Activated T-helper 17 cell treated with anti-CD3 and anti-CD28 coated beads, Interleukin-2, amount 50 U/mL, for 72 hours (primary cell): ENCODE measurements around the gene PPP2R2B. TPM values are rescaled to one million over a fixed set of nuclear protein-coding genes. Genes with fewer than 3 reads are reported as not detected.

Source experiments
- ATAC-seq: fragments of 150-1000 bp; cut with Tn5 transposase; replicated peaks from 2 replicates; pipeline ENCODE4 v1.10.0; 2021; ENCODE audit warnings: mild to moderate bottlenecking, moderate library complexity
- H3K27ac Mint-ChIP-seq: one replicate; pipeline ENCODE4 v1.8.0; 2022; ENCODE audit warnings: mixed read lengths
- H3K27me3 Mint-ChIP-seq: one replicate; pipeline ENCODE4 v1.8.0; 2022; ENCODE audit warnings: mixed read lengths
- H3K36me3 Mint-ChIP-seq: one replicate; pipeline ENCODE4 v1.8.0; 2022; ENCODE audit warnings: low read depth, mild to moderate bottlenecking, mixed read lengths
- H3K4me1 Mint-ChIP-seq: one replicate; pipeline ENCODE4 v1.8.0; 2022; ENCODE audit warnings: mixed read lengths
- H3K4me3 Mint-ChIP-seq: one replicate; pipeline ENCODE4 v1.8.0; 2022; ENCODE audit warnings: mild to moderate bottlenecking, mixed read lengths
- H3K9me3 Mint-ChIP-seq: one replicate; pipeline ENCODE4 v1.8.0; 2022; ENCODE audit warnings: mixed read lengths
- total RNA-seq, 2 donors: library from RNA; stranded (reverse); gene quantifications; one replicate each; pipeline ENCODE4 v1.2.3, GENCODE V29; 2022

PPP2R2B gene
- total RNA-seq, result 1 to 10 TPM; 1.0 to 2.2 TPM

- H3K36me3 Mint-ChIP-seq, result no peaks in the 10 kb centered on the region
- no peak within 1 kb of the TSS for H3K27ac Mint-ChIP-seq
- no peaks in the 10 kb centered on the region for H3K9me3 Mint-ChIP-seq
- H3K27me3 Mint-ChIP-seq, result peaks cover 3% of the 10 kb centered on the region
- peak; percentile 85 for ATAC-seq
- peaks cover 5% of the 10 kb centered on the region for H3K4me1 Mint-ChIP-seq
- H3K4me3 Mint-ChIP-seq, result peak within 1 kb of the TSS; percentile 79
Observed at GRCh38 chr5:146878476-146879172, at the start of gene PPP2R2B. Gene PPP2R2B, minus strand, starts transcription at chr5:146878757.

DNA sequence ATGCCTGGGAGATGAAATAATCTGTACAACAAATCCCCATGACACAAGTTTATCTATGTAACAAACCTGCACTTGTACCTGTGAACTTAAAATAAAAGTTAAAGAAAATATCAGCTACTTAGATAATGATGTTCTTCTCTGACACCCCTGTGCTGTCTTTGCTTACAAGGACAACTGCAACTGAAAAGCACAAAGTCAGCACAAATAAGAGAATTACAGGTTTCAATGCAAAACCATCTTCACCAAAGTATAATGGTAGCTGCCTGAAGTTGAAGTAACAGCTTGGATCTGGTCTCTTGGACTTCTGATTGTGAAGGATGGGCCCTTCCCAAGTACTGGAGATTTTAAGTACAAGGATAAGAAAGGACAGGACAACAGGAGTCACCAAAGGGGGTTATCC is 45.6 kb upstream of the PPP2R2B start:
- Mint-ChIP-seq H3K4me3 (no peak overlapping the region), H3K36me3 (no peaks in the 10 kb centered on the region), H3K27me3 (no peaks in the 10 kb centered on the region), H3K4me1 (no peaks in the 10 kb centered on the region), H3K9me3 (no peaks in the 10 kb centered on the region), H3K27ac (no peak overlapping the region)
- ATAC-seq, result no peak

GRCh38 chr5:146921225-146921624 is 42.7 kb upstream of the PPP2R2B start:
- Mint-ChIP-seq H3K36me3 (no peaks in the 10 kb centered on the region), H3K27ac (no peak overlapping the region), H3K27me3 (no peaks in the 10 kb centered on the region), H3K9me3 (no peaks in the 10 kb centered on the region), H3K4me3 (no peak overlapping the region), H3K4me1 (no peaks in the 10 kb centered on the region)
- no peak for ATAC-seq

DNA sequence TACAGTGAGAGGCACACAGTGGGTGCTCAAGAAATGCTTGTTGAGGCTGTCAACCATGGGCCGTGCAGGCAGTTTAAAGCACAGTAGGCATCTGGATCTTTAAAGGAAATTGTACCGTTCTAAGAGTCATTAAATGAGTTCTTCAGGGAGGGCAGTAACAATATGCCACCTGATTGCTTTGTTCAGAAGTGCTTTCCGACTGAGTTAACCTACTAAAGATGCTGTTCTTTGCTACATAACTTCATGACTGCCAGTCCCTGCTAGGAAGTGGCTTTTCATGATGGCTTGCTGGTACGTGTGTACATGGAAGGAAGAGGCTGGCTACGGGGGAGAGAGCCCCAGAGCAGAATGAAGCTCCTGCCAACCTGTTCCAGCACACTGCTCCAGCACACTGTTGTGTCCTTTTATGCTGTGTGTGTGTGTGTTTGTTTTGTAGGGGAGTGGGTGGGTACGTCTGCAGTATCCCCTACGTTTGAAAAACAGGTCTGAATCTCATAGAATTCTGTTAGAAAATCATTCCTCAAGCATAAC is 41.9 kb upstream of the PPP2R2B start:
- Mint-ChIP-seq H3K27me3 (no peaks in the 10 kb centered on the region), H3K9me3 (no peaks in the 10 kb centered on the region), H3K27ac (no peak overlapping the region), H3K4me1 (peaks cover 5% of the 10 kb centered on the region), H3K4me3 (no peak overlapping the region), H3K36me3 (no peaks in the 10 kb centered on the region)
- no peak for ATAC-seq

GRCh38 chr5:146919304-146919703 is 40.7 kb upstream of the PPP2R2B start:
- Mint-ChIP-seq H3K27me3 (no peaks in the 10 kb centered on the region), H3K36me3 (no peaks in the 10 kb centered on the region), H3K4me1 (peaks cover 5% of the 10 kb centered on the region), H3K9me3 (no peaks in the 10 kb centered on the region), H3K27ac (no peak overlapping the region), H3K4me3 (no peak overlapping the region)
- ATAC-seq, result no peak

DNA sequence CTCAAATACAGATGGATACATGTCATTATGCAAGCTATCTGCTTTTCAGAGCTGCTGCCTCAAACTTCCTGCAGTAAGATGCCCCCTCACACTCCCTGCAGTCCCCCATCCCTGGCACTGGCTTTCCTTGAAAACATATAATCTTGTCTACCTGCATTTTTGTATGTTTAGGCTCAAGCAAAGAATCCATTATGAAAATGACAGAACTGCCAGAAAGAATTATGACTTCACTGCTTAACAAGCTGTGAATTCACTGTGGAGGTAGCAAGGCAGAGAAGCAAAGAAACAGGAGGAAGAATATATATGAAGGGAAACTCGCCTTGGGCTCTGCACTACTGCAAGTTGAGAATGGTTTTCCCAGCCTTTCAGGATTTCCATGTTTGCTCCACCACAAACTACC is 39.4 kb upstream of the PPP2R2B start:
- Mint-ChIP-seq H3K9me3 (no peaks in the 10 kb centered on the region), H3K27ac (no peak overlapping the region), H3K27me3 (no peaks in the 10 kb centered on the region)

DNA sequence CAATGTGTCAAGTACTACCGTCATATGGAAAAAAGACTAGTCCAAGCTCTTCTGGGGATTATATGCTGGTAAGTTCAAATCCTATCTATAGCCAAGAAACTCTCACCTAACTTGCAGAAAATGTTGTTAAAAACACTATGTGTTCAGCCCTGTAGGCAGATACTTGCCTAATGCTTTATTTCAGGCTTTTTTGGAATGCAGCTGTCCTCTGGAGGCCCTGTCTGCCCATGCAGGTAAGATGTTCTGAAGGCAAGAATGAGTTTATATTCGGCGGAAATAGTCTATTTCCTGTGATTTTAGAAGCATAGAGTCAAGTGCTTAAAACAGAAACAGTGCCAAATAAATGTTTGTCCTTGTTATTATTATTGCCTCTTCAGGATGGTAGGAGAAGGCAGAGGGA is 34.3 kb upstream of the PPP2R2B start:
- H3K36me3 Mint-ChIP-seq, result no peaks in the 10 kb centered on the region
- H3K9me3 Mint-ChIP-seq, result no peaks in the 10 kb centered on the region
- no peak overlapping the region for H3K27ac Mint-ChIP-seq
- no peaks in the 10 kb centered on the region for H3K27me3 Mint-ChIP-seq
- no peak overlapping the region for H3K4me3 Mint-ChIP-seq
- ATAC-seq, result no peak
- peaks cover 5% of the 10 kb centered on the region for H3K4me1 Mint-ChIP-seq

More for the DNA sequence above, 39.4 kb upstream of the PPP2R2B start:
- Mint-ChIP-seq H3K4me1 (peaks cover 5% of the 10 kb centered on the region), H3K4me3 (no peak overlapping the region), H3K36me3 (no peaks in the 10 kb centered on the region)
- no peak for ATAC-seq

GRCh38 chr5:146910239-146910638 is 31.7 kb upstream of the PPP2R2B start:
- Mint-ChIP-seq H3K36me3 (no peaks in the 10 kb centered on the region), H3K4me3 (no peak overlapping the region), H3K27me3 (no peaks in the 10 kb centered on the region), H3K27ac (no peak overlapping the region), H3K9me3 (no peaks in the 10 kb centered on the region), H3K4me1 (no peaks in the 10 kb centered on the region)
- ATAC-seq, result no peak

DNA sequence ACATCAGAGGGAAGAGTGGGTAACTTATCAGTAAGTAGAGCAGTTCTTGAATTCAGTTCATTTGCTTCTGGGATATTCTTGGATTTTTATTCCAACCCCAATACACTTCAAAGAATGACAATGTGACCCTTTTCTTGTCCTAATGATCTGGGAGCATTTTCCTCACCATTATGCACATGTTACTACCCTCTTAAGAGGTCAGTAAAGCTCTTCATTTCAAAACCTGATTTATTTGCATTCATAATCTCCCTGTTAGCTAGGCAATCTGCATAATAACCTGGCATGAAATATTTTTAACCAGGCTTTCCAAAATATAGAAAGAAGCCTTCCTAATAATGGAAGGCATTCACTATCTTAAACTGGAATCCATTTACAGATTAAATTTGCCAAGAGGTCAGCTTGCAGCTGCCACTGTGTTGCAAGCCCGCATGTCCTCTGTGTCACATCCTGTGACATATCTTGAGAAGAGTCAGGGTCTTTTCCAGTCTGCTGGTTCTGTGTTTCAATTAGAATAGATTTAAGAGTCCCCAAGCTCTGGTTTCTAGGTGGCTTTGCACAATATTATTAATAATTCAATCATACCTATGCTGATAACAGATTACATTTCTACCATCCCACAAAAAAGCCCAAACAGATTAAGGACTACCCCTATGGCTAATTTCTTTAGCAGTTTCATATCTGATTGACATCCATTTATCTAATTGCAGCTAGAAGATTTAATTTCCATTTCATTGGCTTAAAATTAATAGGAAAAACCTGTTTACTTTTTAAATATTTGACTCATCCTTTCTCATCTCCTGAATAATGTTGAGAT is 30.9 kb upstream of the PPP2R2B start:
- Mint-ChIP-seq H3K27ac (no peak overlapping the region), H3K27me3 (no peaks in the 10 kb centered on the region), H3K9me3 (no peaks in the 10 kb centered on the region), H3K4me1 (no peaks in the 10 kb centered on the region), H3K4me3 (no peak overlapping the region), H3K36me3 (no peaks in the 10 kb centered on the region)
- no peak for ATAC-seq

DNA sequence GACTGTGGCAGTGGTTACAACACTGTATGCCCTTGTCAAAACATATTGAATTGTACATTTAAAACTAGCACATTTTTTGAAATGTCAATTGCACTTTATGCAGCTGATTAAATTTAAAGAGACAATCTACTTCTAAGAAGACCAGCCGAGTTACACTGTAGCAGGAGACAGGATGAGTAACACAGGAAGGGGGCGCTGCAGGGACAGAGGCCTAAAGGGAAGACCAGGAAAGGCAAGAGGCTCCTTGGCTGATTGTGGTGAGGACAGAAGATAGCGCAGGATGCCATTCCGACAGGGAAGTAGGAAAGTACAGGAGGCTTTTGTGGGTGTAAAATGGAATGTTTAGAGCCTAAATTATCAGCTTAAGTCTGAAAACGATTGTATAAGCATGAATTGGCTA is 28.2 kb upstream of the PPP2R2B start:
- Mint-ChIP-seq H3K27ac (no peak overlapping the region), H3K27me3 (no peaks in the 10 kb centered on the region), H3K9me3 (no peaks in the 10 kb centered on the region), H3K36me3 (no peaks in the 10 kb centered on the region), H3K4me3 (no peak overlapping the region), H3K4me1 (no peaks in the 10 kb centered on the region)
- ATAC-seq, result no peak

- H3K4me1 Mint-ChIP-seq, result no peaks in the 10 kb centered on the region
- no peaks in the 10 kb centered on the region for H3K9me3 Mint-ChIP-seq
- H3K27ac Mint-ChIP-seq, result no peak overlapping the region
Observed at GRCh38 chr5:146904890-146905289, 26.3 kb upstream of the PPP2R2B start.

DNA sequence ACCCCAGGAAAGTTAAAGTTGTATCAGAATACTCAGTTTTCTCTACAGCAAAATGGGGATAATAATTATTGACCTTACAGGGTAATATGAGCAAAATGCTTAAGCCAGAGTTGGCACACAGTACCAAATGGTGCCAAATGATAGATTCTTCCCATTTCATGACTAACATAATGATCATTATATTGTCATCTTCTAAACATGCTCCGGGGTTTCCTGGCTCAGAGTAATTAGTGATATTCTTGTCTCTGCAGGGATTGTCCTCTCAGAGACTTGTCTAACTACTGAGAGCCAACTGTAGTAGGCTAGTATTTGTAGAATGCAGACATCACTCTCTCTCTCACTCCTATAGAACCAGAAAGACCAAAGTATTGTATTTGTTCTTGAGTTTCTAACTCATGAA is 25.2 kb upstream of the PPP2R2B start:
- Mint-ChIP-seq H3K27me3 (no peaks in the 10 kb centered on the region), H3K36me3 (no peaks in the 10 kb centered on the region), H3K27ac (no peak overlapping the region), H3K4me1 (no peaks in the 10 kb centered on the region), H3K9me3 (no peaks in the 10 kb centered on the region), H3K4me3 (no peak overlapping the region)
- no peak for ATAC-seq

More at GRCh38 chr5:146904890-146905289, 26.3 kb upstream of the PPP2R2B start:
- no peak for ATAC-seq
- no peaks in the 10 kb centered on the region for H3K36me3 Mint-ChIP-seq
- H3K27me3 Mint-ChIP-seq, result no peaks in the 10 kb centered on the region
- H3K4me3 Mint-ChIP-seq, result no peak overlapping the region

DNA sequence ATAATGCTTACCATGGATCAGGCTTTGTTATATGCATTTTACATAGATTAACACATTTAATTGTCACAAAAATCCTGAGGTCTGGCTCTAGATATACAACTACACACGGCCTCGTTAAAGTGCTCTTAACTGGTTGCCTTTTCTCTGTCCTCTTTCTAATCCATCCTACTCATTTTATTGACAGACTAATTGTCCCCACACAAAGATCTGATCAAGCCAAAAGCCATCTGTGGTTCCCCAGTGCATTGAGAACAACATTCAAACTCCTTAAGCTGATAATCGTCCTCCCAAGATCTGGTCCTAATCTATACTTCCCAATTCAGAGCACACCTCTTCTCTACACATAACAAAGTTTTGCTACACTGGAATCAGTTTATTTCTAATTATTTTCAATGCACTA is 23.9 kb upstream of the PPP2R2B start:
- Mint-ChIP-seq H3K9me3 (no peaks in the 10 kb centered on the region), H3K4me3 (no peak overlapping the region), H3K27me3 (no peaks in the 10 kb centered on the region), H3K4me1 (no peaks in the 10 kb centered on the region), H3K27ac (no peak overlapping the region), H3K36me3 (no peaks in the 10 kb centered on the region)
- ATAC-seq, result no peak

GRCh38 chr5:146897061-146897460 is 18.5 kb upstream of the PPP2R2B start:
- no peak for ATAC-seq
- Mint-ChIP-seq H3K4me3 (no peak overlapping the region), H3K27me3 (peaks cover 3% of the 10 kb centered on the region), H3K36me3 (no peaks in the 10 kb centered on the region), H3K4me1 (peaks cover 18% of the 10 kb centered on the region), H3K9me3 (no peaks in the 10 kb centered on the region), H3K27ac (peak overlapping the region; percentile 58)
